ENCODE measurements around the gene KCNH2.

Gene KCNH2

DNA sequence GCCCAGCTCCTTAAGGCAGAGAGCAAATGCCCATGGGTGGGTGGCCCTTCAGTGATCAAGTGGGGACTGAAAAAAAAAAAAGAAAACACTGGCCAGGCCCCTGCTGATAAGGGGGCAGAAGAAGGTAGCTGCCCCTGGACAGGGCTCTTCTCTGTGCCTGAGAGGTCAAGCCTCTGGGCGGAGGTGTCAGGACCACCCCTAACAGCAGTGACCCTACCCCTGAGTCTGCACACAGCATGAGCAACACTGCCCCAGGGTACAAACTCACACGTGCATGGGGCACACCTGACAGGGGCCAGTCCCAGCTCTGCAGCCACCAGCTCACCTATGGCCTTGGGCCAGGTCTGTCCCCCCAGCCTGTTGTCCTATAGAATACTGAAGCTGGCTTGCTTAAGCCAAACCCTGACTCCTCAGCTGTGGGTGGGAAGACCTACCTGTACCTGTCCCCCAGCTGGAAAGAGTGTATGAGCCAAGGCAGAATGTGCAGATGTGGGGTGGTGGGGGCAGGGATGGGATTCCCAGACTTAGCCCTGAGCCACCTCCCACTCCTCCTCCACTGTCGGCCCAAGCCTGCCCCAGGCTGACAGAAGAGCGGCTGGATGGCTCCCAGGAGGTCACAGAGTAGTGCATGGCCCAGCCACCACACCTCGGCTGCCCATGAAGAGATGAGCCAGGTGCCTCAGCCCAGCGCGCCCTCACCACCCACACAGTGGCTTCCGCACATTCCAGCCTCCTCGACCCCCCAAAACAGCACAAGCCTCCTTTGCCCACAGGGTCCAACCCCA lies 23.7 kb downstream of the KCNH2 start:
- H3K9ac ChIP-seq (ENCODE audit: low read depth, low read length), result no peak overlapping the region
- H3K4me3 ChIP-seq (ENCODE audit: low read length), result no peak overlapping the region
- H3K27ac ChIP-seq (ENCODE audit: low read length), result no peak overlapping the region
- no peaks in the 10 kb centered on the region for H3K36me3 ChIP-seq (ENCODE audit: insufficient read depth, low read depth, low read length)
- H3K4me1 ChIP-seq (ENCODE audit: insufficient read depth, low read length), result peaks cover 14% of the 10 kb centered on the region; the same call in 1 of the 2 replicates
- peaks cover 4% of the 10 kb centered on the region; the same call in 1 of the 2 replicates for H3K27me3 ChIP-seq (ENCODE audit: insufficient read depth, low read length)
- no peaks in the 10 kb centered on the region for H3K9me3 ChIP-seq (ENCODE audit: insufficient read depth, low read depth, low read length)

- peaks cover 22% of the 10 kb centered on the region; the same call in 1 of the 2 replicates for H3K4me1 ChIP-seq (ENCODE audit: insufficient read depth, low read length)
- H3K4me3 ChIP-seq (ENCODE audit: low read length), result no peak overlapping the region
- H3K9ac ChIP-seq (ENCODE audit: low read depth, low read length), result no peak overlapping the region
- H3K27ac ChIP-seq (ENCODE audit: low read length), result no peak overlapping the region
- H3K27me3 ChIP-seq (ENCODE audit: insufficient read depth, low read length), result peaks cover 15% of the 10 kb centered on the region
- H3K9me3 ChIP-seq (ENCODE audit: insufficient read depth, low read depth, low read length), result no peaks in the 10 kb centered on the region
- H3K36me3 ChIP-seq (ENCODE audit: insufficient read depth, low read depth, low read length), result no peaks in the 10 kb centered on the region
Observed at GRCh38 chr7:150953061-150953997, 24.8 kb downstream of the KCNH2 start.

DNA sequence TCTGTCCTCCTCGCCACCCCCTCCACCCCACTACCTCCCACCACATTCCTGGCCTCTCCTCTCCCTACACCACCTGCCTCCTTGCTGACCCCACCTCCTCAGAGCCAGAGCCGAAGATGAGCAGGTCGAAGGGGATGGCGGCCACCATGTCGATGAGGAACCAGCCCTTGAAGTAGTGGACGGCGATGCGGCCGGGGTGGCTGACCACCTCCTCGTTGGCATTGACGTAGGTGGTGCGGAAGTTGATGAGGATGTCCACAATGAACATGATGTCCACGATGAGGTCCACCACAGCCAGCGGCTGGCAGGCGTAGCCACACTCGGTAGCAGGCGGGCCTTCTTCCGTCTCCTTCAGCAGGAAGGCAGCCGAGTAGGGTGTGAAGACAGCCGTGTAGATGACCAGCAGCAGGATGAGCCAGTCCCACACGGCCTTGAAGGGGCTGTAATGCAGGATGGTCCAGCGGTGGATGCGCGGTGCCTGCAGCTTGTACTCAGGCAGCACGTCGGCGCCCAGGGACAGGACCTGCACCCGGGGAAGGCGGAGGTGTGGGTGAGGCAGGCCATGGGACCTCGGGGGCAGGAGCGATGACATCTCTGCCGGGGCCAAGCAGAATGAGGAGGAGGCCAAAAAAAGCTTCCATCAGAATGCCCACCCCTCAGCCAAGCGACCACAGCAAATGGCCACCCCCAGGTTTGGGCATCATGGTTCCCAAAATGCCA lies 25.6 kb downstream of the KCNH2 start:
- Histone ChIP-seq H3K4me1 (ENCODE audit: insufficient read depth, low read length) (peaks cover 26% of the 10 kb centered on the region; the same call in 1 of the 2 replicates), H3K4me3 (ENCODE audit: low read length) (no peak overlapping the region), H3K36me3 (ENCODE audit: insufficient read depth, low read depth, low read length) (no peaks in the 10 kb centered on the region), H3K9ac (ENCODE audit: low read depth, low read length) (no peak overlapping the region), H3K27me3 (ENCODE audit: insufficient read depth, low read length) (peaks cover 22% of the 10 kb centered on the region), H3K9me3 (ENCODE audit: insufficient read depth, low read depth, low read length) (no peaks in the 10 kb centered on the region), H3K27ac (ENCODE audit: low read length) (no peak overlapping the region)

GRCh38 chr7:150951521-150951920 lies 26.6 kb downstream of the KCNH2 start:
- no peak overlapping the region for H3K27ac ChIP-seq (ENCODE audit: low read length)
- H3K27me3 ChIP-seq (ENCODE audit: insufficient read depth, low read length), result peaks cover 30% of the 10 kb centered on the region
- H3K4me3 ChIP-seq (ENCODE audit: low read length), result no peak overlapping the region
- H3K9ac ChIP-seq (ENCODE audit: low read depth, low read length), result no peak overlapping the region
- no peaks in the 10 kb centered on the region for H3K9me3 ChIP-seq (ENCODE audit: insufficient read depth, low read depth, low read length)
- H3K4me1 ChIP-seq (ENCODE audit: insufficient read depth, low read length), result peaks cover 26% of the 10 kb centered on the region; the same call in 1 of the 2 replicates
- no peaks in the 10 kb centered on the region for H3K36me3 ChIP-seq (ENCODE audit: insufficient read depth, low read depth, low read length)

GRCh38 chr7:150951181-150951520 lies 27.0 kb downstream of the KCNH2 start:
- no peak overlapping the region for H3K27ac ChIP-seq (ENCODE audit: low read length)

GRCh38 chr7:150950496-150951180 lies 27.5 kb downstream of the KCNH2 start:
- H3K4me1 ChIP-seq (ENCODE audit: insufficient read depth, low read length), result peaks cover 23% of the 10 kb centered on the region; the same call in 1 of the 2 replicates
- H3K27ac ChIP-seq (ENCODE audit: low read length), result no peak overlapping the region
- peaks cover 37% of the 10 kb centered on the region for H3K27me3 ChIP-seq (ENCODE audit: insufficient read depth, low read length)
- no peak overlapping the region for H3K4me3 ChIP-seq (ENCODE audit: low read length)
- no peak overlapping the region for H3K9ac ChIP-seq (ENCODE audit: low read depth, low read length)
- no peaks in the 10 kb centered on the region for H3K36me3 ChIP-seq (ENCODE audit: insufficient read depth, low read depth, low read length)
- H3K9me3 ChIP-seq (ENCODE audit: insufficient read depth, low read depth, low read length), result no peaks in the 10 kb centered on the region

More at GRCh38 chr7:150951181-150951520, 27.0 kb downstream of the KCNH2 start:
- no peak overlapping the region for H3K9ac ChIP-seq (ENCODE audit: low read depth, low read length)
- H3K4me3 ChIP-seq (ENCODE audit: low read length), result no peak overlapping the region
- H3K9me3 ChIP-seq (ENCODE audit: insufficient read depth, low read depth, low read length), result no peaks in the 10 kb centered on the region
- H3K4me1 ChIP-seq (ENCODE audit: insufficient read depth, low read length), result peaks cover 26% of the 10 kb centered on the region; the same call in 1 of the 2 replicates
- no peaks in the 10 kb centered on the region for H3K36me3 ChIP-seq (ENCODE audit: insufficient read depth, low read depth, low read length)
- peaks cover 33% of the 10 kb centered on the region for H3K27me3 ChIP-seq (ENCODE audit: insufficient read depth, low read length)

DNA sequence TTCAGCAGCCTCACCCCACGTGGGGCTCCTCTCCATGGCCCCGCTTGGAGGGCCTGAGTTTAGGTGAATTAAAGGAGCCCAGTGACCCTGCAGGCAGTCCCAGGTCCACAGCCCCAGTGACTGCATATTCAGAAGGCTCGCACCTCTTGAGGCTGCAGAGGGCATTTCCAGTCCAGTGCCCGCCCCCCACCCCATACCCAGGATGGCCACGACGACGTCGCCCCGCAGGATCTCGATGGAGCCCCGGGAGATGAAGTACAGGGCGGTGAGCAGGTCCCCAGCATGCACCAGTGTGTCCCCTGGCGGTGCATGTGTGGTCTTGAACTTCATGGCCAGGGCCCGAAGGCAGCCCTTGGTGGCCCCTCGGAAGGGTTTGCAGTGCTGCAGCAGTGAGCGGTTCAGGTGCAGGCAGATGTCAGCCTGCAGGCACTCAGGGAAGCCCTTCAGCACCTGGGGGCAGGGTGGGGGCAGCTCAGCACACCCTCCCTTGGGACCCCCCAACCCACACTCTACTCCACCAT lies 28.1 kb downstream of the KCNH2 start:
- no peak overlapping the region for H3K9ac ChIP-seq (ENCODE audit: low read depth, low read length)
- no peaks in the 10 kb centered on the region for H3K9me3 ChIP-seq (ENCODE audit: insufficient read depth, low read depth, low read length)
- peaks cover 18% of the 10 kb centered on the region; the same call in 1 of the 2 replicates for H3K4me1 ChIP-seq (ENCODE audit: insufficient read depth, low read length)
- H3K4me3 ChIP-seq (ENCODE audit: low read length), result no peak overlapping the region
- H3K27ac ChIP-seq (ENCODE audit: low read length), result no peak overlapping the region
- no peaks in the 10 kb centered on the region for H3K36me3 ChIP-seq (ENCODE audit: insufficient read depth, low read depth, low read length)
- H3K27me3 ChIP-seq (ENCODE audit: insufficient read depth, low read length), result peaks cover 37% of the 10 kb centered on the region

GRCh38 chr7:150949564-150949963 lies 28.6 kb downstream of the KCNH2 start:
- Histone ChIP-seq H3K36me3 (ENCODE audit: insufficient read depth, low read depth, low read length) (no peaks in the 10 kb centered on the region), H3K27ac (ENCODE audit: low read length) (no peak overlapping the region), H3K4me1 (ENCODE audit: insufficient read depth, low read length) (peaks cover 17% of the 10 kb centered on the region; the same call in 1 of the 2 replicates), H3K9ac (ENCODE audit: low read depth, low read length) (no peak overlapping the region), H3K27me3 (ENCODE audit: insufficient read depth, low read length) (peaks cover 37% of the 10 kb centered on the region), H3K9me3 (ENCODE audit: insufficient read depth, low read depth, low read length) (no peaks in the 10 kb centered on the region), H3K4me3 (ENCODE audit: low read length) (no peak overlapping the region)

GRCh38 chr7:150948791-150949251 lies 29.3 kb downstream of the KCNH2 start:
- H3K4me3 ChIP-seq (ENCODE audit: low read length), result peak overlapping the region; percentile 60; the same call in 1 of the 2 replicates
- H3K36me3 ChIP-seq (ENCODE audit: insufficient read depth, low read depth, low read length), result no peaks in the 10 kb centered on the region
- no peak overlapping the region for H3K27ac ChIP-seq (ENCODE audit: low read length)
- peaks cover 17% of the 10 kb centered on the region; the same call in 1 of the 2 replicates for H3K4me1 ChIP-seq (ENCODE audit: insufficient read depth, low read length)
- H3K27me3 ChIP-seq (ENCODE audit: insufficient read depth, low read length), result peaks cover 37% of the 10 kb centered on the region
- no peak overlapping the region for H3K9ac ChIP-seq (ENCODE audit: low read depth, low read length)
- no peaks in the 10 kb centered on the region for H3K9me3 ChIP-seq (ENCODE audit: insufficient read depth, low read depth, low read length)

DNA sequence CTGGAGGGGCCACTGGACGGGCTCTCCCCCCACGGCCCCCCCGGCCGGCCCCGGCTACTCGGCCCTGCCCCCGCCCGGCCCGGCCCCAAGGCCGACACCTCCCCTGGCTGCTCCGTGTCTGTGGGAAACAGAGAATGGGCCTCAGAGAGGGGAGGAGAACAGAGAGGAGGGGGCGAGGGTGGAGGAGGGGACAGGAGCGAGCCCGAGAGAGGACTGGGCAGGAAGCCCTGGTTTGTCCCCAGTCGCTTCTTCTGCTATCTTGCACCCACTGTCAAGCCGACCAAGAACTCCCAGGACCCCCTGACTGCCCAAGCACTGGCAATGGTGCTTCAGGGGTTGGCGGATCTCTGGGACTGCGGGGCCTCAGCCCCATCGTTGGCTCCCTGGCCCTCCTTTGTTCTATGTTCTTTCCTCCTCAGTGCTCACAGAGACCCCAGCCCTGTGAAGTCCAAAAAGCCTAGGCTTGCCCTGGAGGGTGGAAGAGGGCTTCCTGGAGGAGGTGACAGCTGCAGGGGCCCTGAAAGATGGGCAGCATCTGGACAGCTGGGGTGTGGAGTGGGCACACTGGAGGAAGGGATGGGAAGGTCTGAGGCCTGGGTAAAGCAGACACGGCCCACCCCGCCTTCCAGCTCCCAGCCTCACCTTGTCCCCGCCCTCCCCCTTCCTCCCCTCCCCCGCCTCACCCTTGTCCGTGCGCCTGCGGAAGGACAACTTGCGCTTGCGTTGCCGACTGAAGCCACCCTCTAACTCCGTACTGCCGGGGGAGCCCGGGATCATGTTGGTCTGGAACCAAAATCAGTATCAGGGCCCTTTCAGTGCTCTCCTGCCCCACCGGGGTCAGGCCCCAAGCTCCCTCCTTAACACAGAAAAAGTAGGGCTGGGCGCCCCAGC lies 30.1 kb downstream of the KCNH2 start:
- peak overlapping the region; percentile 60; the same call in 1 of the 2 replicates for H3K4me3 ChIP-seq (ENCODE audit: low read length)

More for the DNA sequence above, 30.1 kb downstream of the KCNH2 start:
- peaks cover 17% of the 10 kb centered on the region; the same call in 1 of the 2 replicates for H3K4me1 ChIP-seq (ENCODE audit: insufficient read depth, low read length)
- H3K36me3 ChIP-seq (ENCODE audit: insufficient read depth, low read depth, low read length), result no peaks in the 10 kb centered on the region
- peaks cover 37% of the 10 kb centered on the region for H3K27me3 ChIP-seq (ENCODE audit: insufficient read depth, low read length)
- H3K9me3 ChIP-seq (ENCODE audit: insufficient read depth, low read depth, low read length), result no peaks in the 10 kb centered on the region
- H3K27ac ChIP-seq (ENCODE audit: low read length), result no peak overlapping the region
- H3K9ac ChIP-seq (ENCODE audit: low read depth, low read length), result no peak overlapping the region; the same call in 1 of the 2 replicates
